Heart left ventricle (tissue), 16 donors: Measurements from ENCODE around the gene ANXA5. TPM values are rescaled to one million over a fixed set of nuclear protein-coding genes. Genes with fewer than 3 reads are reported as not detected.
"Not testable (repeated sequence)": the region's sequence is repeated elsewhere in the genome, so short reads cannot be mapped to it uniquely, and the experiment has no call there.

Source experiments
- ATAC-seq, 4 donors: fragments of 200-7000 bp; cut with Tn5 transposase; one replicate each; pipeline ENCODE4 v1.9.1; 2020 to 2022; ENCODE audit warnings: moderate library complexity in 4 of 4, mild to moderate bottlenecking in 3 of 4, moderate number of reproducible peaks in 1 of 4
- DNase-seq, 5 donors: peaks; one replicate each; pipeline ENCODE4 v3.0.0-alpha.2; 2020
- H3K27ac ChIP-seq, 12 donors: fragments of 200-600 bp; sonication (generic) in 4 of 12; one replicate each; pipeline versions ENCODE4 v1.5.0 to v1.8.0; 2016 to 2022; ENCODE audit warnings: mild to moderate bottlenecking in 2 of 12
- H3K27me3 ChIP-seq, 9 donors: fragments of 200-600 bp; sonication (generic) in 2 of 9; one replicate each; pipeline versions ENCODE4 v1.5.1 to v1.8.0; 2016 to 2022; ENCODE audit warnings: mild to moderate bottlenecking in 3 of 9
- H3K36me3 ChIP-seq, 9 donors: fragments of 200-600 bp; sonication (generic) in 2 of 9; one replicate each; pipeline versions ENCODE4 v1.5.0 to v1.8.0; 2018 to 2022; ENCODE audit warnings: mild to moderate bottlenecking in 2 of 9
- H3K4me1 ChIP-seq, 12 donors: fragments of 200-600 bp; sonication (generic) in 4 of 12; one replicate each; pipeline versions ENCODE4 v1.5.0 to v1.8.0; 2016 to 2022; ENCODE audit warnings: mild to moderate bottlenecking in 3 of 12
- H3K4me3 ChIP-seq, 12 donors: fragments of 200-600 bp; sonication (generic) in 4 of 12; one replicate each; pipeline versions ENCODE4 v1.5.0 to v1.8.0; 2017 to 2022; ENCODE audit warnings: mild to moderate bottlenecking in 9 of 12, moderate library complexity in 4 of 12
- H3K9me3 ChIP-seq, 12 donors: fragments of 200-600 bp; sonication (generic) in 4 of 12; one replicate each; pipeline versions ENCODE4 v1.5.0 to v1.8.0; 2016 to 2022; ENCODE audit warnings: mild to moderate bottlenecking in 1 of 12
- CTCF ChIP-seq, 12 donors: fragments of 200-600 bp; sonication (generic) in 4 of 12; IDR thresholded peaks; one replicate each; pipeline versions ENCODE4 v1.5.0 to v1.8.0; 2018 to 2022; ENCODE audit warnings: antibody characterized with exemption in 12 of 12, mild to moderate bottlenecking in 5 of 12
- POLR2A ChIP-seq, 2 donors: fragments of 450-650 bp; IDR thresholded peaks; one replicate each; pipeline ENCODE4 v1.6.1; 2017; ENCODE audit warnings: antibody characterized with exemption in 2 of 2, mild to moderate bottlenecking in 2 of 2, moderate library complexity in 2 of 2
- WGBS, 4 donors: extraction: QIAGEN DNeasy Blood & Tissue Kit in 2 of 4; methylation state at CpG; one replicate each; pipeline versions ENCODE4 v1.1.5 to v1.1.7; 2013 to 2018; 5-methylcytosine and 5-hydroxymethylcytosine counted together
- intact Hi-C, 10 donors: fragments of 100-400 bp; cut with DNase I; formaldehyde crosslinking; loops; one replicate each; pipeline versions ENCODE4 v1.11.1 to v1.14.2; 2022
- polyA plus RNA-seq, 2 donors: library from polyadenylated mRNA; stranded (reverse); fragments of 200-250 nt; gene quantifications; one replicate each; pipeline ENCODE4 v1.2.3, GENCODE V29; 2013
- total RNA-seq, 9 donors: library from RNA; depleted of rRNA in 2 of 9; stranded (reverse); fragments of >200 nt in 2 of 9; fragmentation: NEBNext Ultra II Directional in 3 of 9; extraction: Animal tissue kit (Norgen Biotek cat#: 25700) in 3 of 9; gene quantifications; one replicate each; pipeline versions ENCODE4 v1.1.0 to v1.2.4, GENCODE V29; 2016 to 2023
- donor health status: ischemic (EF 13 %, LVEDD 7.1; RV severe dilation, severe dysfunction).
- donor health status: healthy with polysubstance abuse.
- donor health status: DM: no; HTN: yes; CAD: no.
- donor health status: DM: no; HTN: no; CAD: no.
- donor health status: ischemic (EF 25% LVEDD 6.9; RV normal size, moderate dysfunction).
- donor health status: ischemic (EF 25% LVEDD 5.7; RV mildly dilated, moderate dysfunction).
- donor health status: healthy.
- donor health status: DM: yes; HTN: yes; CAD: no.
- donor health status: ischemic (EF 35%, LVEDD 5.7; RV mildly dilated, moderate dysfunction).
- donor health status: nonischemic (EF 11% LVEDD 7.7; RV severe dilation, severe dysfunction).
- donor health status: DM: yes; HTN: yes; CAD: no.
- donor health status: PGD.
- donor health status: ischemic (EF 29% LVEDD 5.4; RV normal size, mild dysfunction).
- donor health status: nonischemic (EF 23%, LVEDD 6.1; RV moderate dilation, normal function).

ANXA5 gene
- total and polyA plus RNA-seq, 11 donors: 104 to 283 (median 168) TPM

GRCh38 chr4:121666091-121666679 is 30.6 kb downstream of the ANXA5 start:
- H3K27ac ChIP-seq: no peak overlapping the region
- H3K4me3 ChIP-seq: no peak overlapping the region
- ATAC-seq: peak in 1 of 4 donors; percentile 15
- no peak for DNase-seq
- H3K4me1 ChIP-seq: peaks cover 0 to 9% (median 0%) of the 10 kb centered on the region in 12 donors
- TF ChIP-seq POLR2A (IDR thresholded peaks at IDR 0.05): no peak
- no peak for TF ChIP-seq CTCF (IDR thresholded peaks at IDR 0.05)
- H3K9me3 ChIP-seq: no peaks in the 10 kb centered on the region
- no peaks in the 10 kb centered on the region for H3K27me3 ChIP-seq
- intact Hi-C loops: loop anchor here in 1 of 10 donors (10.0 kb wide), 1 partner anchor 1301 kb away; no protein-coding TSS in a partner anchor
- H3K36me3 ChIP-seq: peaks cover 0 to 75% (median 60%) of the 10 kb centered on the region in 9 donors

GRCh38 chr4:121665371-121665770 is 31.4 kb downstream of the ANXA5 start:
- Histone ChIP-seq H3K27me3 (no peaks in the 10 kb centered on the region), H3K4me3 (no peak overlapping the region), H3K9me3 (no peaks in the 10 kb centered on the region), H3K4me1 (peaks cover 0 to 9% (median 0%) of the 10 kb centered on the region in 12 donors), H3K27ac (no peak overlapping the region), H3K36me3 (peaks cover 0 to 67% (median 52%) of the 10 kb centered on the region in 9 donors)
- WGBS, 4 donors: 45 to 59% (median 55%) methylated on average over 3 of the region's 3 CpGs
- no peak for TF ChIP-seq CTCF (IDR thresholded peaks at IDR 0.05)
- no peak for TF ChIP-seq POLR2A (IDR thresholded peaks at IDR 0.05)
- DNase-seq (no peak), ATAC-seq (no peak)
- intact Hi-C loops: loop anchor here in 1 of 10 donors (10.0 kb wide), 1 partner anchor 1301 kb away; no protein-coding TSS in a partner anchor

- TF ChIP-seq POLR2A (IDR thresholded peaks at IDR 0.05) (no peak), CTCF (IDR thresholded peaks at IDR 0.05) (no peak)
- DNase-seq (no peak), ATAC-seq (no peak)
- Histone ChIP-seq H3K4me3 (no peak overlapping the region), H3K27ac (no peak overlapping the region), H3K27me3 (no peaks in the 10 kb centered on the region), H3K4me1 (no peaks in the 10 kb centered on the region), H3K36me3 (peaks cover 0 to 35% (median 21%) of the 10 kb centered on the region in 9 donors), H3K9me3 (no peaks in the 10 kb centered on the region)
- 77 to 87% (median 82%) methylated on average over 5 of the region's 5 CpGs for WGBS, 4 donors
- intact Hi-C loops: loop anchor here in 1 of 10 donors (10.0 kb wide), 1 partner anchor 1297 kb away; no protein-coding TSS in a partner anchor
Measured at GRCh38 chr4:121662225-121662624, 34.6 kb downstream of the ANXA5 start.

- H3K27ac ChIP-seq, DNase-seq, H3K4me3 ChIP-seq, H3K4me1 ChIP-seq, ATAC-seq, H3K27me3 ChIP-seq, H3K9me3 ChIP-seq: not testable (repeated sequence)
- intact Hi-C loops: loop anchor here in 1 of 10 donors (10.0 kb wide), 1 partner anchor 1296 kb away; no protein-coding TSS in a partner anchor
- peaks cover 0 to 22% (median 7%) of the 10 kb centered on the region in 9 donors for H3K36me3 ChIP-seq
- 85 to 90% (median 86%) methylated on average over 10 of the region's 10 CpGs for WGBS, 4 donors
Measured at GRCh38 chr4:121660175-121660933, 36.4 kb downstream of the ANXA5 start.
